HL-60/S4 treated with phorbol 12-myristate 13-acetate at 8.2 ng/mL for 4 days and 3 days (cell line): ENCODE results near the gene TCL1B.
"Not testable (repeated sequence)": the region's sequence is repeated elsewhere in the genome, so short reads cannot be mapped to it uniquely, and the experiment has no call there.

Experiments
- in situ Hi-C: fragments of 300-500 bp; cut with MboI; formaldehyde crosslinking; loops from 2 replicates; pipeline ENCODE4 v1.15.0; 2022; ENCODE audit warnings: low sequenced_read_pairs

TCL1B gene

GRCh38 chr14:95699412-95699811 is 13.2 kb downstream of the TCL1B start:
- in situ Hi-C loops = loop anchor here (25.0 kb wide), 1 partner anchor 262 kb away; no protein-coding TSS in a partner anchor

DNA sequence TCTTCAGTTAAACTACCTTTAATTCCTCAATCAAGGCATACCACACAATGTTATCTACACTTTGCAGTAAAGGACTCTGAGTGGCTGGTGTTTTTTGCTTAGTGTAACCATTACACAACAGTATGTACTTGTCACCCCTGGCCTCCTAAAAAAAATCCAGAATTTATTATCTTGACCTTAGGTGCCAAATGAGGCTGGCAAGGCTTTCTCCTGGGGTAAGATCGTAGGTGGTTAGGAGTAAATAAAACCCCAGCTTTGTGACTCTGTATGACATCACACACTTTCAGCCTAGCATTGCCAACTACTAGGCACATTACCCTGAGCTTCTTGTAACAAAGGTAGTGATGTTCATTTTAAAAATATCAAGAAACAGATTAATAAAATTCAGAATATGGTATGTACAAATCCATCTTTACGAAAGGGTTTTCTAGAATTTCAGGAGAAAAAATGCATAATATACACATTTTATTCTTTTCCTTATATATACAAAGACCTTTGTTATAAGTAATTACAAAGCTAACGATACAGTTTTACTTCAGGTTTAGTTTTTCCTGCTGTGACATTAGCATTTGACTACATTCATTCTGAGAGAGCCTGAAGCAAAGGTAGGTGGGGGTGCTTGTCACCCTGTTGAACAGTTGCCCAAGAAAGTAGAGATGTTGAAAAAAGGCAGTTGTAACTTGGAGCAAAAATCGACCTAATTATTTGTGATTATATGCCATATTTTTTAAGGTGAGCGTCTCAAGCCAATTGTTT is 14.2 kb downstream of the TCL1B start:
- in situ Hi-C loops = no loop called here

- in situ Hi-C loops = no loop called here
Observed at GRCh38 chr14:95701846-95702221, 15.6 kb downstream of the TCL1B start.

DNA sequence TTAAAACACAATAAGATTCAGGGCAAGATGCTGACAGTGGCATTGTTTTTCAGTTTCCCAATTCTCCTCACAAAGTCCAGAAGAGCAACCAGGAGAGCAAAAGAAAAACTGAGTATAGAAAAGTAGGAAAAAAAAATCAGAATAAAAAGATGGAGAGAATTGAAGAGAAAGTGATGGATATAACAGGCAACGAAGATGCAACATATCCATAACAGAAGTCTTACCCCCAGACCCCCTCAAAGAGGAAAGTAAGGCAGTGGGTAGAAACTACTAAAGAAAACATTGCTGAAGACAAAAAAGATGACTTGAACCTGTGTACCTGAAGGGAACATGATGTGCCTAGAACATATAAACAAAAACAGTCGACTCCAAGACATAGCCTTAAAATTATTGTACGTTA is 17.1 kb downstream of the TCL1B start:
- in situ Hi-C loops = no loop called here

DNA sequence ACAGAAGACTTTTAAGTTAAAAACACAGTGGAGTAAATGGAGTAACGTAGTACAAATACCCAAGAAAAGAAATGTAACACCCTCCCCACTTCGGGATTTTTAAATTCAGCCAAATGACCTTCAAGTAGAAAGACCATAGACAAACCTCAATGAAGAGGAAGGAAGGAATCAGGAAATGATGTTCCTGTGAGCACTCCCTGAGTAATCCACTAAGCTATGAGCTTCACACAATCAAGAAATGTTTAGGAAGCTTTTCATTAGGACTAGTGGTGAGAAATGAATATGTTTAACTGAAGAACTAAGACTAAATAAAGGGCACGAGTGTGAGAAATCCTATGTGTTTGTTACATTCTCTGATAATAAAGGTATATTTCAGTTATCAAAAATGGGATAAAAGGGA is 17.6 kb downstream of the TCL1B start:
- in situ Hi-C loops = no loop called here

DNA sequence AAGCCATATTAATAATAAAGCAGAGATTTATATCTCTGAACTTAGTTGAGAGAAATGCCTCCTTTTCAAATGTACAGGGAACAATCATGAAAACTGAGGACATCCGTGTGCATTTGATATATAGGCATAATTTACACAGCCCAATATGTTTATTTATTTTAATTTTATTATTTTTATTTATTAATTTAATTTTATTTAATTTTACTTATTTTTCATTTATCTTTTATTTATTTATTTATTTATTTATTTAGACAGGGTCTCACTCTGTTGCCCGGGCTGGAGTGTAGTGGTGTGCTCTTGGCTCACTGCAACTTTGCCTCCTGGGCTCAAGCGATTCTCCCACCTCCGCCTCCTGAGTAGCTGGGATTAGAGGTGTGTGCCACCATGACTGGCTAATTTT is 19.3 kb downstream of the TCL1B start:
- in situ Hi-C loops = no loop called here

DNA sequence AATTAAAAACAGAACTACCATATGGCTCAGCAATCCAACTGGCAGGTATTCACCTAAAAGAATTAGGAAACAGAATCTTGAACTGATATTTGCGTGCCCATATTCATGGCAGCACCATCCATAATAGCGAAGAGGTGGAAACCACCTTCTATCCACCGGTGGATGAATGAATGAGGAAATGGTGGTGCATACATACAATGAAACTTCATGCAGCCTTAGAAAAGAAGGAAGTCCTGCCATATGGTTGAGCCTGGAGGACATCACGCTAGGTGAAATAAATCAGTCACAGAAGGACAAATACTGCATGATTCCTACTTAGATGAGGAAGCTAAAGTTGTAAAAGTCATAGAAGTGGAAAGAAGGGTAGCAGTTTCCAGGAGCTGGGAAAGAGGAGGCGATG is 21.1 kb downstream of the TCL1B start:
- in situ Hi-C loops = no loop called here

- in situ Hi-C loops = no loop called here
Observed at GRCh38 chr14:95710106-95710505, 23.9 kb downstream of the TCL1B start.

DNA sequence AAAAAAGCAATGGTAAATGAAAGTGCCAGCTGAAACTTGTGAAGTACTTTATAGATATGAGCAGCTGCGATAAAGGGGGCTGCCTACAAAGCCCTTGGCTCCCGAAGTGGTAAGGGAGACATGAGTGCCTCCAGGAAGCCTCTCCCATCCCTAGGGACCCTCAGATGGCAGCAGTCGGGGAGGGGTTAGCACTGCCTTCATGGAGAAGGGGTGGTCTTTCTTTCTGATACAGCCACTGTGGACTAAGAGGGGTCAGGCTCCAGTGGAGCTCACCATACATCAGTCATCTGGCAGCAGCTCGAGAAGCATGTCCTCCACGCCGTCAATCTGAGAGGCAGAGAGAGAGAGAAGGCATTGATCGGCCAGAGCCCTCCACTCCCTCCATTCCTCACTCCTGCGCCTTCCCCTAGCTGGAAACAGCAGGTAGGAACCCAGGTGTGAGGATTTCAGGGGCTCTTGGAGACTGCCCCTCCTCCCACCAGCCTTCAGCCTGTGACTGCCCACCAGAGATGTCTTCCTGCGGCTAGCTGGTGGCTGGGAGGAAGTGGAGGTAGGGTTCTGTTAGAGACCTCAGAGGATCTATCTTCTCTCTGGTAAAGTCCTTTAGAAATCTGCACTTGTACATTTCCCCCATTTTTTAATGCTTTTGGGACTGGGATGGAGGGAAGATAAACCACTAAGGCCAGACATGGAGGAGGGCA is 25.4 kb downstream of the TCL1B start:
- in situ Hi-C loops = no loop called here

- in situ Hi-C loops = no loop called here
Observed at GRCh38 chr14:95712398-95712797, 26.2 kb downstream of the TCL1B start.

- in situ Hi-C loops = no loop called here
Observed at GRCh38 chr14:95713596-95714371, 27.6 kb downstream of the TCL1B start, which contains the start of gene TCL1A. Gene TCL1A (minus strand): TSS chr14:95714125. CDS start chr14:95714066, 59 bp downstream.

DNA sequence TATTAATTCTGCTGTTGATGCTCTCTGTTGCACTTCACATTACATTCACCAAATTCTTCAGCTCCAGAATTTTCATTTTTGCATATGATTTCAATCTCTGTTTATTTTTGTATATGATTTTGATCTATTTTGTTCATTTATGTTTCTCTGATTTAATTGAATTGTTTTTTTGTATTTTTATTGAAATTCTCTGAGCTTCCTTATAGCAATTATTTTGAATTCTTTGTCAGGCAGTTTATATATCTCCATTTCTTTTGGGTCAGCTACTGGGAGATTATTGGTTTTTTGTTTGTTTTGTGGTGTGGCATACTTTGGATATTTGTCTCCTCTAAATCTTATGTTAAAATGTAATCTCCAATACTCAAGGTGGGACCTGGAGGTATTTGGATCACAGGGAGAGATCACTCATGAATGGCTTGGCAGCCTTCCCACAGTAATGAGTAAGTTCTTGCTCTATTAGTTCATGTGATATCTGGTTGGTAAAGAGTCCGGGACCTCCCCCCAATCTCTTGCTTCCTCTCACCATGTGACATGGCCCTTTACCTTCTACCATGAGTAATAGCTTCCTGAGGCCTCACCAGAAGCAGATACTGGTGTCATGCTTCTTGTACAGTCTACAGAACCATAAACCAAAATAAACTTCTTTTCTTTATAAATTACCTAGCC is 36.4 kb downstream of the TCL1B start:
- in situ Hi-C loops = no loop called here

- in situ Hi-C loops = no loop called here
Observed at GRCh38 chr14:95725685-95726336, 39.6 kb downstream of the TCL1B start.

DNA sequence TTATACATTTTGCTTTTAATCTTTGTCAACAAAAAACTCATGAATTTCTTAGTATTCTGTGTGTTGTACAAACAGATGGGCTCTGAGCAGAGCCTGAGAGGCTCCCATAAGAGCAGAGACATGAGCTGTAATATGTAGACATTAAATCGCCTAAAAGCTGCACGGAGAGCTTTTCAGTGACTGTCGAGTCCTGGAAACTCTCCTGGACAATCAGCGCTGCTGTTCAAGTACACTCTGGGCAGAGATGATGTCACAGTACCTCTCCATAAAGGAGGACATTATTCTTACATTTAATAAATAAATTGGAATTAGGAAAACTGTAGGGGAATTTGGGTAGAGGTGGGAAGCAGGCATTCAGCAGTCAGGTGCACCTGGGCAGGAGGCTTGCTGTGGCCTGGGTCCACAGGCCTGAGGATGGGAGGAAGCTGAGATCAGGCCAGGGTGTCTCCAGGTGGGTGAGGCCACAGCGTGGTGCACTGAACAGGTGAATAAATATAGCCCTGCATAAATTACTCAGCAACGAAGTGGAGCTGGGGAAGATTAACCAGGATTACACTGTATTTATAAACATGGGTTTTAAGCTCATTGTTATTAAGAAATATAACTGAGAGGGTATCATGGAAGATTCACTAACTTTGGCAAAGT is 41.0 kb downstream of the TCL1B start:
- in situ Hi-C loops = no loop called here

- in situ Hi-C loops = not testable (repeated sequence)
Observed at GRCh38 chr14:95729402-95730028, 43.3 kb downstream of the TCL1B start.

DNA sequence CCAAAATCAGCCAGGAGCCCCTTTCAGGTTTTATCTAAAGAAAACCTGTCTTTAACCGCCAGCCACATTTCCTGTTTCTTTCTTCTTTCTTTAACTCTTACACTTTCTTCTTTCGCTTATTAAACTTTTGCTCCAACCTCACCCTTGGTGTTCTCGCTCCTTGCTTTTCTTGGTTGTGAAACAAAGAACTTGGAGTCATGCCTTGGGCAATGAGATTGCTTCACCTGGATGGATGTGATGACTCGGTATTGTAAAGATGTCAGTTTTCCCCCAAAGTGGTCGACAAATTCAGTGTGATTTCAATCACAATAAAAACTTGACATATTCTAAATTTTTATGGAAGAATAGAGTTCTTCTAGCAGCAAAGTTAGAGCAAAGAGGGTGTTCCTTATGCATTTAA is 43.9 kb downstream of the TCL1B start:
- in situ Hi-C loops = no loop called here

DNA sequence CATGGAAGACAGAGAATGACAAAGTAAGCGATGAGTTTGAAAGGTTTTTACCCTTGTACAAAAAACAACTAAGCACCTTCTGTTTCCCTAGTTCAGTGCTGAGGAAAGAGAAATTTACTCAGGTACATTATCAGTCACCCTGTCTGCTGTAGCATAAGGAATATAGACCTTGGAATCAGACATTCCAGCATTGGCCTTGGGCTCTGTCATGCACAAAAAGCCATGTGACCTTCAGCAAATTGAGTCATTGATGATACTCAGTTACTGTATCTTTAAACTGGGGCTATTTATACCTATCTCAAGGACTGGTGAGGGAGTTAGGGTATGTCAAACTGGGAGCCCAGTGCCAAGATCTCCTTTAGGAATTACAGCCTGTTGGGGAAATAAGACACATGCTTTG is 47.0 kb downstream of the TCL1B start:
- in situ Hi-C loops = no loop called here

DNA sequence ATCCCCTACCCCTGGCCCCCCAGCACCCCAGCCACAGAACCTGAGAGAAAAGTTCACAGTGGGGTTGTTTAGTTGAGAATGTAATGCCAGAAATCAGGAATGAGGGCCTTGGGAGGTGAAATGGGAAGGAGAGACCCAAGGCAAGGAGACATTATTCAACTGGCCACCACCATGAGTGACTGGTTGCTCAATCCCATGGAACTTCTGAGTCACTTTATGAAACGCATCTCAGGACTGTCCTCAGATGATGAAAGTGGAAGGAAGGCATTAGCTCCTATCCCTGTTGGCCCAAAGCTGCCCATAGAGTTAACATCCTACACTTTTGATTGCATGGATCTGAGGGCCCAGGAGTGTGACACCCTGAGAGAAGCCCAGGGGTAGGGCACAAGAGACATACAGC is 53.1 kb downstream of the TCL1B start:
- in situ Hi-C loops = no loop called here

DNA sequence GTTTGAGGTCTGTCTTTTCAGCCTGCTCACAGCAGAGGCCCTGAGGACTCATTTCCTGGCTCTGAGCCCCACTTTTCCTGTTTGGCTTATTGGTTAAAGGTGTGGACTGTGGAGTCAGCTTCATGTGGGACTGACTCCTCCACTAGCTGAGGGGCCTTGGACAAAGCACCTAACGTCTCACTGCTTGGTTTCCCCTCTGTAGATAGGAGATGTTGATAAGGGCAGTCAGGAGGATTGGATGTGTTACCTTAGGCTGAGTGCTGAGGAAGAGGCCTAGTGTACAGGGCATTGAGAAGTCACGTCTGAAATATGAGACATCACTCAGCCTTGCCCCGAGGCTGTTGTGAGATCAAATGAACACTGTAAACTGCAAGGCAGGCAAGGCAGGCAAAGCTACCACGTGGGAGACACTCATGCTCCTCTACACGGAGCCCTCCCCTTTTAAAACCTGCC is 54.8 kb downstream of the TCL1B start:
- in situ Hi-C loops = no loop called here

DNA sequence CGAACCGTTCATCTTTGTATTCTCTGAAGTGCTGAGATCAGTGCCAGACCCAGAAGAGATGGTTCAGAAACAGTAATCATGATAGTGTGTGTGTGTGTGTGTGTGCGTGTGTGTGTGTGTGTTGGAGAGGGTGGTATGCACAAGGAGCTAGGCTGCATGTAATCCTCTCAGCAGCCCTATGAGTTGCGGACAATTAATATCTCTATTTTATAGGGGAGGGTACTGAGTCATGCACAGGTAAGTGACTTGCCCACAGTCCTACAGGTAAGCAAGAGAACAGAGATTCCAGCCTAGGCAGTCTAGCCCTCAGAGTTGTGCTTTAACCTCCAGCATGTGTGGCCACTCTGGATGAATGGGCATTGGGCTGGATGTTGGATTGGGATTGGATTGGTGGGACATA is 55.6 kb downstream of the TCL1B start:
- in situ Hi-C loops = no loop called here
